Progenitor cell of endocrine pancreas (in vitro differentiated cells): Measurements from ENCODE around the gene GDA. TPM values are rescaled to one million over a fixed set of nuclear protein-coding genes. Genes with fewer than 3 reads are reported as not detected.

ENCODE experiments used
- DNase-seq: peaks from one replicate; pipeline ENCODE4 v3.0.0; 2021; ENCODE audit warnings: low spot score; ENCODE audit not compliant: unreplicated experiment
- H3K27ac Mint-ChIP-seq: 2 replicates; pipeline ENCODE4 v1.8.0; 2021; ENCODE audit warnings: mild to moderate bottlenecking, moderate library complexity, mixed read lengths
- H3K27me3 Mint-ChIP-seq: 2 replicates; pipeline ENCODE4 v1.8.0; 2021; ENCODE audit warnings: mixed read lengths
- H3K36me3 Mint-ChIP-seq: 2 replicates; pipeline ENCODE4 v1.8.0; 2022; ENCODE audit warnings: mixed read lengths; ENCODE audit not compliant: insufficient read depth
- H3K4me1 Mint-ChIP-seq: 2 replicates; pipeline ENCODE4 v1.8.0; 2021; ENCODE audit warnings: low read depth, mixed read lengths
- H3K4me3 Mint-ChIP-seq: 2 replicates; pipeline ENCODE4 v1.8.0; 2021; ENCODE audit warnings: low read depth, mild to moderate bottlenecking, moderate library complexity, mixed read lengths
- H3K9me3 Mint-ChIP-seq: 2 replicates; pipeline ENCODE4 v1.8.0; 2021; ENCODE audit warnings: low read depth, mixed read lengths
- CTCF ChIP-seq: fragments of 200-600 bp; sonication (generic); IDR thresholded peaks from one replicate; pipeline ENCODE4 v1.5.0; 2021; ENCODE audit warnings: antibody characterized with exemption, mild to moderate bottlenecking; ENCODE audit not compliant: unreplicated experiment
- total RNA-seq: library from RNA; stranded (reverse); gene quantifications from 2 replicates; pipeline ENCODE4 v1.2.1, GENCODE V29; 2021

The GDA gene
- total RNA-seq, 1 donor from 2014 or later = 5.5 TPM

GRCh38 chr9:72140586-72140985 is 8.7 kb upstream of the GDA start:
- no peak overlapping the region for H3K27ac Mint-ChIP-seq
- H3K9me3 Mint-ChIP-seq = peaks cover 4% of the 10 kb centered on the region
- no peak for DNase-seq
- peaks cover 4% of the 10 kb centered on the region for H3K36me3 Mint-ChIP-seq
- no peak overlapping the region for H3K4me3 Mint-ChIP-seq
- H3K27me3 Mint-ChIP-seq = no peaks in the 10 kb centered on the region
- no peak for TF ChIP-seq CTCF
- H3K4me1 Mint-ChIP-seq = peaks cover 4% of the 10 kb centered on the region

- Mint-ChIP-seq H3K4me3 (no peak overlapping the region), H3K27ac (no peak overlapping the region), H3K27me3 (no peaks in the 10 kb centered on the region), H3K36me3 (peaks cover 4% of the 10 kb centered on the region), H3K9me3 (peaks cover 4% of the 10 kb centered on the region), H3K4me1 (peaks cover 4% of the 10 kb centered on the region)
- no peak for DNase-seq
- no peak for TF ChIP-seq CTCF
These were observed 7.8 kb upstream of the GDA start for GRCh38 chr9:72141484-72141883.

- peaks cover 22% of the 10 kb centered on the region for H3K27me3 Mint-ChIP-seq
- H3K4me1 Mint-ChIP-seq = peaks cover 3% of the 10 kb centered on the region
- H3K4me3 Mint-ChIP-seq = no peak overlapping the region
- DNase-seq = no peak
- H3K36me3 Mint-ChIP-seq = peaks cover 9% of the 10 kb centered on the region
- peaks cover 4% of the 10 kb centered on the region for H3K9me3 Mint-ChIP-seq
- TF ChIP-seq CTCF = no peak
- no peak overlapping the region for H3K27ac Mint-ChIP-seq
These were observed 4.3 kb upstream of the GDA start for GRCh38 chr9:72144756-72145492.

GRCh38 chr9:72145733-72146505 is 3.3 kb upstream of the GDA start:
- Mint-ChIP-seq H3K9me3 (peaks cover 4% of the 10 kb centered on the region), H3K4me1 (peaks cover 3% of the 10 kb centered on the region), H3K27ac (no peak overlapping the region), H3K36me3 (peaks cover 9% of the 10 kb centered on the region), H3K4me3 (no peak overlapping the region), H3K27me3 (peaks cover 31% of the 10 kb centered on the region)
- DNase-seq = no peak
- no peak for TF ChIP-seq CTCF

- Mint-ChIP-seq H3K27ac (no peak overlapping the region), H3K4me1 (peaks cover 3% of the 10 kb centered on the region), H3K4me3 (no peak overlapping the region)
These were observed 1.6 kb upstream of the GDA start for GRCh38 chr9:72147676-72148075.

More at GRCh38 chr9:72147676-72148075, 1.6 kb upstream of the GDA start:
- Mint-ChIP-seq H3K9me3 (no peaks in the 10 kb centered on the region), H3K36me3 (peaks cover 7% of the 10 kb centered on the region), H3K27me3 (peaks cover 31% of the 10 kb centered on the region)
- no peak for DNase-seq
- no peak for TF ChIP-seq CTCF
